Myometrial cell (primary cell): Measurements from ENCODE around the gene CDS1. TPM values are rescaled to one million over a fixed set of nuclear protein-coding genes. Genes with fewer than 3 reads are reported as not detected.

Experiments
- total RNA-seq: library from RNA; depleted of rRNA; stranded (reverse); fragments of >200 nt; gene quantifications from 2 replicates; pipeline ENCODE4 v1.2.3, GENCODE V29; 2015

Gene CDS1
- 0.18 TPM in 1 of 2 replicates, not detected in the other for total RNA-seq

GRCh38 chr4:84582988-84583875 lies at the start of gene CDS1:
Gene CDS1, plus strand, starts transcription at chr4:84583127. Its CDS starts 275 bp downstream, at chr4:84583402.

Other genes starting within 250 kb of the CDS1 start
- gene NKX6-1, start 83.8 kb upstream of the CDS1 start, total RNA-seq, result not detected in 2 replicates